ENCODE measurements around the gene IQCN.

IQCN gene

DNA sequence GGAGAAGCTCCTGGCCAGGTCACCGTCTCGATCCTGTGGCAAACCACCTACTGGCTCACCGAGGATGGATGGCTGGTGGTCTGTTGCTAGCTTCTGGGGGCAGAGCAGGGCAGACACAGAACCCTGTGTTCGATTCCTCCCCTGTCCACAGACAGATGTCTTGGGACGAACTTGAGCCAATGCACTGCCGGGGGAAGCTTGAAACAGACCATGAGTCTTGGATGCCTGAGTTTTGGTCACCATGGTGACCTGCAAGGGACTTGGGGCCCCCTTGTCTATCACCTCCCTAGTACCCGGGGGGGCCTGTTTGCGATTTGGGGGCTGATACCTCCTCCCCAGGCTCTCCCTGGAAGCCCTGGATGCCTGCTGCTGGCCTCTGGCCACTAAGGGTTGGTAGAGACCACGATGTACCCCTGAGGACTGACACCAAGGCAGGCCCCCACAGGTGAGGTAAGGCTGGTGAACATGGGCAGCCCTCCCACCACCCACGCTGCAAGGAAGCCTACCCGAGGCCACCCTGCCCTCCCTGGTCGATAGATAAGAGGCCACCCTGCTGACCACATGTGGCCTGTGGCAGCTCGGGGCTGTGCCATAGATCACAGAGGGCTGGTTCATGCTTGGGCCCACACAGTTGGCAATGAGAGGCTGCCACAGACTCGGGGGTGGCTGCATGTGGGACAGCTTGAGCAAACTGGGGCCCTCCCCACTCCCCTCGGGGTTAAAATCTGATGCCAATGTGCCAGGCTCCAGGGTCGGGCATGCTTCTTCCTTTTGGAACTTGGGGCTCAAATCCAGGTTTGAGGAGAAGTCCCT, 10.7 kb downstream of the IQCN start:
- no peak for DNase-seq

DNA sequence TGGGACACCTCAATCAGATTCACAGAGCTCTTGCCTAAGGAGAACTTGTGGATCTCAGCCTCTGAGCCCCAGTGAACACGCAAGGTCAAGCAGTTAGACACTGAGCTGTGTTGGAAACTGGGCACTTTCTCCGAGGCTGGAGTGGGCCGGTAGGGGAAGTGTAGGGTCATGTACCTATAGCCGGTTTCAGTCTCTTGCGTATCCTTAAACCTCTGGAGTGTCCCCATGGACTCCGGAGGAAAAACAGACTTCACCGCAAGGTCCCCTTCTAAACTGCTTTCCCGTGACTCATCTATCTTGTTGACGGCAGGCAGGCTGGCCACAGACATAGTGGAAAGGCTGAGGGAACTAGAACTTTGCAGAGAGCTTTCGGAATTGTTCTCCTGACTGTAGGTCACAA, 11.3 kb downstream of the IQCN start:
- no peak for DNase-seq

DNA sequence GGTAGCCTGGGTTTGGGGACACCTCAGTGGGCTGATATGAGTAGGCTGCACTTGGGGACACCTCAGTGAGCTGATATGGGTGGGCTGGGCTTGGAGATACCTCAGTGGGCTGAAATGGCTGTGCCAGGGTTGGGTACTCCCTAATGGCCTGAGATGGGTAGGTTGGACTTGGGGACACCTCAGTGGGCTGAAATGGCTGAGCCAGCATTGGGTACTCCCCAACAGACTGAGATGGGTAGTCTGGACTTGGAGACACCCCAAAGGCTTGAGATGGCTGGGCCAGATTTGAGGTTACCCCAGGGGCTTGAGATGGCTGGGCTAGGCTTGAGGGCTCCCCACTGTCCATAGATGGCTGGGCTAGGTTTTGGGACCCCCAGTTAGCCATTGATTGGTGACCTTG, 12.1 kb downstream of the IQCN start:
- no peak for DNase-seq

DNA sequence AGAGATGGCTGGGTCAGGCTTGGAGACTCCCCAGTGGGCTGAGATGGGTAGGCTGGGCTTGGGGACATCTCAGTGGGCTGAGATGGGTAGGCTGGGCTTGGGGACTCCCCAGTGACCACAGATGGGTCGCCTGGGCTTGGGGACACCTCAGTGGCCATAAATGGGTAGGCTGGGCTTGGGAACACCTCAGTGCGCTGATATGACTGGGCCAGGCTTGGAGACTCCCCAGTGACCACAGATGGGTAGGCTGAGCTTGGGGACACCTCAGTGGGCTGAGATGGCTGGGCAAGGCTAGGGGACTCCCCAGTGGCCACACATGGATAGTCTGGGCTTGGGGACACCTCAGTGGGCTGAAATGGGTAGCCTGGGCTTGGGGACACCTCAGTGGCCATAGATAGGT, 12.8 kb downstream of the IQCN start:
- no peak for DNase-seq

DNA sequence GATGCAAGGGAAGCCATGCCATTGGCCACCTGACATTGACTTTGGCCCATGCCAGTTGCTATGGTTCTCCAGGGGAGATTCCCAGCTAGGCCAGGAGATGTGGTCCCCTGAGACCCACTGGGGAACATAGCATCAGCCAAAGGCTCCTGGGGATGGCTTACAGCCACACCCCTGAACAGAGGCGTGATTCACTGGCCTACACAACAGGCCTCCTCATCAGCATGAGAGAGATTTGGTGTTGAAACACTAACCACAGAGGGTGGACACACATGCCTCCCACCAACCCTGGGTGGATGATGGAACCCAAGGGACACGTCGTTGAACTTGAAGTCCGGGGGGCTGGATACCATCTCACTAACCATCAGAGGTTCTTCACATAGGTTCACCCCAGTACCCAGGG, 14.4 kb downstream of the IQCN start:
- DNase-seq = no peak

DNA sequence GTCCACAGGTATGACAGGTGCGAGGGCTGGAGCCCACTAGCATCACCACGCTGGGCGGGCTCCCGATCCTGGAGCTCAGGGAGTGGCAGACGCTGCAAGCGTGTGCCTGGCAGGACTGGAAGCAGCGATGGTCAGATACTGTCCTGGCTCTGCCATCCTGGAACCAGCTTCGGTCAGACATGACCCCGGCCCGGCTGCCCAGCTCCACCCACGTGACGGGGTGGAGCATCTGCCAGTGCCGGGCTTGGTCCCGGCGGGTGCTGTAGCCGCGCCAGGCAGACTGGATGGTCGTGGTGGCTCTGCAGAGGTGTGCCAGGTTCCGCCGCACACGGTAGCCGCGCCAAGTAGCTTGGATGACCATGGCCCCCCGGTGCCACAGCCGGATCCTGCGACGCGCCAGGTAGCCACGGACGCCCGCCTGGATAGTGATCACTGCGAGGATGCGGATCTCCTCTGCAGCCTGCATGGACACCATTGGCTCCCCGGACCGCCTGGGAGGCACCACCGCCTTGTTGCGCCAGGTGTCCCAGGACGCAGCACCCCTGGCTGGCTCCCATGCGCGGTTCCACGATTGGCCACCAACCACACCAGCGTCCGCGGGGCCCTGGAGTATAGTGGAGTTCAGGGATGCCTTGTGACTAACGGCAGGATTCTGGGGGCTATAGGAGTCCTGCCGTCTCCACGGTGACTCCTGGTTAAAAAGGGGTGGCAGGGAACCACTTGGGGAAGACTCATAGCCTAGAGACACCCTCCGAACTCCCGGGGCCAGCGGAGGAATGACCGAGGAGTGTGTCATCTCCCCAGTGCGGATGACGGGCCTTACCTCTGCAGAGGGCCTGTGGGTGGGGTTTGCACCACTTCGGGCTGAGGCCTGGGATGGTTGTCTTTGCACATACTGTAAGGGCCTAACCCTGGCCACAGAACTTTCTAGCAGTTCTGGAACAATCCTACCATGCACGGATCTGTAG, 16.5 kb downstream of the IQCN start:
- DNase-seq = no peak

DNA sequence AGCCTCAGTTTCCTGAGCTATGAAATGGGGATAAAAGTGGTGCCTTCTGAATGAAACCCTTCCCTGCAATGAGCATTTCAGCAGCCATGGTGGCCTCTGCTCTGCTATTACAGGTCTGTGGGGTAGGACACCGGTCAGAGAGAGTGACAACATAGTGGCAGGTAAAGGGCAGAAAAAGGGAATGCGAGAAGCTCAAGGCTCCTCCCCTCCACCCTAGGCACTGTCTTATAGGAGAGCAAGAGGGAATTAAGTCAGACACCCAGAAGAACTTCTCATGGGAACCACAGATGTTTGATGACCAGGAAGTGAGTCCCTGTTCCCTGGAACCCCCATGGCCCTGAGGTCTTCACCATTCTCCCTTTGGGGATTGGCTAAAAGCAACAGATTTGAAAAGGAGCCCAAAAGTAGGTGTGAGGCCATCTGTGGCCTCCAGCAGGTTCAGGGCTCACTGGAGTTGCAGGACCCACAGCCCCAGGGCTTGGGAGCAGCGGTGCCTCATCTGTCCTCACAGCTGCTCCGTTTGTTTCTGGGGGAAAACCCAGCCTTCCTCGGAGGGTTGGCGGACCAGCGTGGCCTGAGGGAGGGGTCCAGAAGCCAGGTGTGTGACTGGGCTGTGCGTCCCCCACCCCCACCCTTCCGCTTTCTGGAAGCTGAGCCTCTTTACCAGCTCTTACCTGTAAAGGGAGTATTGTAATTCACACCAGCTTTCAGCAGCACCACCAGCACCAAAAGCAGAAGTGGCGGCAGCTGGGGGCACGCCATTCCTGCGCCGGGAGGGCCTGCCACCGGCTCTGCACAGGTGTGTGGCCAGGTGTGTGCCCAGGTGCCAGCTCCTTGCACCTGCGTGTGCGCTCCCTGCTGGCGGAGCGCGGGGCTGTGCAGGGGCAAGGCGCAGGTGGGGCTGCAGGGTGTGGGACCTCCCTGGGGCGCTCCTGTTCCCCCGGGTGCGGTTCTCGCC, 19.4 kb downstream of the IQCN start:
- DNase-seq = no peak

DNA sequence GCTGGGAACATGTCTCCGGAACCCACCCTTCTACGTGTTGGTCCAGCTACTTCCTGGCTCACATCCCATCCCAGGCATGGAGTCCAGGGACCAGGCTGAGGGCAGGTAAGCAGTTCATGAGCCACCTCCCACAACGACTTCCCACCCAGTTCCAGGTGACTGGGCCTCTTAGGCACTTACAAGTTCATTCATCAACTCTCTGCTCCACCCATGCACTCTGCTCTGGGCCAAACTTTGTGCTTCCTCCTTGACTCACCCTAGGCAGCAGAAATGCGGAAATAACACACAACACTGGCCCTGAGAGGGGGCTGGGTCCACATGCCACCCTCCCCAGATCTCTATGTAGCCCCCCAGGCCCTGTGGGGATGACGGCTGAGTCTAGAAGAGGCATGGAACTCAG, 20.5 kb downstream of the IQCN start:
- DNase-seq = no peak

DNA sequence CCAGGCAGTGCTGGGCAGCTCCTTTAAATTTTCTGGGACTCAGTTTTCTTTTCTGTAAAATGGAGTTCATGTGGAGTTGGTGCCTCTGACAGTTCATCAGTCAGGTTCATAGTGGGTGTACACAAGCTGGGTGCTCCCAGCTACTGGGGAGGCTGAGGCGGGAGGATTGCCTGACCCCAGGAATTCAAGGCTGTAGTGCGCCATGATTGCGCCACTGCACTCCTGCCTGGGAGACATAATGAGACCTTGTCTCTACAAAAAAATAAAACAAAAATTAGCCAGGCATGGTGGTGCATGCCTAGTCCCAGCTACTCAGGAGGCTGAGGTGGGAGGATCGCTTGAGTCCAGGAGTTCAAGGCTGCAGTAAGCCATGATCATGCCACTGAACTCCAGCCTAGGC, 21.1 kb downstream of the IQCN start:
- DNase-seq = no peak

DNA sequence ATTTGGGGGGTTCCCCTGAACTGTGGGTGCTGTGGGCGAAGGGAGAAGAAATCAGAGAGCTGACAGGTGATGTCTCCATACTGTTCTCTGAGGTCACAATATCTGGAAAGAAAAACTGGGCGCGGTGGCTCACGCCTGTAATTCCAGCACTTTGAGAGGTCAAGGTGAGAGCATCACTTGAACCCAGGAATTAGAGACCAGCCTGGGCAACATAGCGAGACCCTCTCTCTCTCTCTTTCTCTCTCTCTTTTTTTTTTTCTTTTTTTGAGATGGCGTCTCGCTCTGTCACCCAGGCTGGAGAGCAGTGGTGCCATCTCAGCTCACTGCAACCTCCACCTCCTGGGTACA, 21.9 kb downstream of the IQCN start:
- no peak for DNase-seq

DNA sequence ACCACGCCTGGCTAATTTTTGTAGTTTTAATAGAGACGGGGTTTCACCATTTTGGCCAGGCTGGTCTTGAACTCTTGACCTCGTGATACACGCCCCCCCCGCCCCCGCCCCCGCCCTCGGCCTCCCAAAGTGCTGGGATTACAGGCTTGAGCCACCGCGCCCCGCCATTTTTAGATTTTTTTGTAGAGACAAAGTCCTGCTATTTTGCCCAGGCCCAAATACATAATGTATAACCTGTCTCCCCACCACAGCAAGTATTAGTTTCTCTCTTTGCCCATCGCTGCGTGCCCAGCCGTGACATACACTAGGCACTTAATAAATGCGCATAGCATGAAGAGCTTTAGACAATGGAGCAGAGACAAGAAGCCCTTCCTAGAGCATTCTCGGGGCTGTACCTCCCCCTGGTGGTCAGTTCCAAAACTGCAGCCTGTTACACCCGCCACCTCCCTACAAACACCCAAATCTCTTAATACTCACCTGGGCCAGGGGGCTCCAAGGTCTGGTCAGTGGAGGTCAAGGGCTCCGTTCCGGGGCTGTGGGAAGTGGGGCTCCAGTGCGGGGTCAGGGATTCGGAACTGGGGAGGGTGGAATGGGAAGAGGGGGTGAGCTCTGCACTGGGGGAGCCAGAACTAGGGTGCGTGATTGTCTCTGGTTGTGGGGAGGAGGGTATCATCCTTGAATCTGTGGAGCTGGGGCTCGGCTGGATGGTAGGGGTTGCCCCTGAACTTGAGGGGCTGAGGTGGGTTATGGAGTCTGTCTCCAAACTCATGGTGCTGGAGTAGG, 22.5 kb downstream of the IQCN start:
- DNase-seq = peak; percentile 88

DNA sequence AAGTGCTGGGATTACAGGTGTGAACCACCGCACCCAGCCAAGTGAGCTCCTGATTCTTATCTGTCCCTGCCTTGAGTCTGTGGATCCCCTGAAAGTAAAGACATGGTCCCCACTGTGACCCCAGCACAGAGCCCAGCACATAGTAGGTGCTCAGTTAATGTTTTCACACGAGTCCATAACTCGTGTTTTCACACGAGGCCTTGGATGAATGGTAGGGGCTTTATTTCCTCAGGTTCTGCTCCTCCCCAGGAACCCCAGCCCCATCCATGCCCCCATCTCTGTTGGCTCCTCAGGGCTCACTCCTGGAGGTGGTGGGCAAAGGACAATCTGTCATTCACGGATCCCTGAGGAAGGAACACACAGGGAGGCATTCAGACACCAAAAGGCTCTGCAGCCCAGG, 24.4 kb downstream of the IQCN start:
- no peak for DNase-seq

DNA sequence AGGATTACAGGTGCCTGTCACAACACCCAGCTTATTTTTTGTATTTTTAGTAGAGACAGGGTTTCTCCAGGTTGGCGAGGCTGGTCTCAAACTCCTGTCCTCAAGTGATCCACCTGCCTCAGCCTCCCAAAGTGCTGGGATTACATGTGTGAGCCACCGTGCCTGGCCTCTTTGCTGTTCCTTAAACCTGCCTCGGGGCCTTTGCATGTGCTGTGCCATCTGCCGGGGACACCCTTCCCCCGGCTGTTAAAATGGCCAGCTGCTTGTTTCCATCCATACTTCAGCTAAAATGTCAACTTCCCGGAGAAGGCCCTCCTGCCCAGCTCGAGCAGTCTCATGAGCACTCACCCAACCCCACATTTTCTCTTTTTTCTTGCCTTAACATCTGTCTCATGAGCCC, 29.0 kb downstream of the IQCN start:
- no peak for DNase-seq

DNA sequence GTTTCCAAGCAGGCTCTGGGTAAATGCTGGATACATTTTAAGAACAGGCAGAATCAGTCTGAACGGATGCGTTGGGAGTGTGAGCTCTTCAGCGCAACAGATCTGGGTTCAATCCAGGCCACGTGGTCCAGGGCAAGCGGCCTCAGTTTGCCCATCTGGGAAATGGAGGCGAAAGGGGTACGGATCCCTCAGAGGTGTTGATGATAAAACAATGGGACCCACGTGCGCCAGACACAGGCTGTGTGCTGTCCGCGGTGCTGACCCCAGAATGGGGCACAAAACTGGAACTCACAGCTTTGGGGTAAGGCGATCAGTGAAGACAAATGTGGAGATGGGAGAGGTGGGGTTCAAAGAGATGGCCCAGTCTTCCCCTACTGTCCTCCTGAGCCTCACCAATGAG, 34.9 kb downstream of the IQCN start:
- DNase-seq = no peak

DNA sequence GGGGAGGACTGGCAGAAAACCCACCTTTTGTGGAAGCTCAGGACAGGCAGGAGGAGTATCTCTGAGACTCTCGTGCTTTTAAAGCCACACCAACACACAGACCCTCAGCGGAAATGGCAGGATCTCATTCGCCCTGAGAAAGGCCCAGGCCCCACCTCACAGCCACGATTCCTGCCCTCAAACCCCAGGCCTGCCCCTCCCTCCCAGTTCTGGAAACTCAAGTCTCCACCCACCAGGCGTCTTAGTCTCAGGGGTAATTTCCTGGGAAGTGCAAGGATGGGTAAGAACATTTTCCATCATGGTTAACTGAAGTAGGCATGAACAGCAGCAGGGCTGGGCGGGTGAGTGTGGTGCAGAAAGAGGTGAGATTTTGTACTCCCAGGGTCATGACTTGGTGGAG, 40.1 kb downstream of the IQCN start:
- DNase-seq = no peak

DNA sequence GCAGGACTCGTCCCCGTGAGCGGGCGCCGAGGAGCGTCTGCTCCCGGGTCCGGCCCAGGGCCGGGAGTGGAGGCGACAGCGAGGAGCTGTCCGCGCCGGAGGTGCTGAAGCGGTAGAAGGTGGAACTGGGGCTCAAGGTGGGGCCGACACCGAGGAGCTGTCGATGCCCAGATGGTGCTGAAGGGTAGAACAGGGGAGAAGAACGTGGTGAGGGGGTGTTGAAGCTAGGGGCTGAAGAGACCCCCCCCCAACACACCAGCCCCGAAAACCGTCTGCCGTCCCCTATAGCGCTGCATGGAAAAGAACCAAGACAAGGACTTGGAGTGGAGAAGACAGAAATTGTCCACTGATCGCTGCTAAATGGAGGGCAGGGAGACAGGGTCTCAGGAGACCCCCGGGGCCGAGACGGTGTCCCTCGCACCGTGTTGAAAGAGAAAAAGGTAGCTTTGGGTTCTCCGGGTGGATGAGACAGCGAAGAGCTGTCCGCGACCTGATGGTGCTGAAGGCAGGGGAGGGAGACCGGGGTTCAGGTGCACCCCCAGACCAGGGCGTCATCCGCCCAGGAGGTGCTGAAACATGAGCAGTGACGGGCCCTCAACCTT, 40.9 kb downstream of the IQCN start:
- DNase-seq = no peak

DNA sequence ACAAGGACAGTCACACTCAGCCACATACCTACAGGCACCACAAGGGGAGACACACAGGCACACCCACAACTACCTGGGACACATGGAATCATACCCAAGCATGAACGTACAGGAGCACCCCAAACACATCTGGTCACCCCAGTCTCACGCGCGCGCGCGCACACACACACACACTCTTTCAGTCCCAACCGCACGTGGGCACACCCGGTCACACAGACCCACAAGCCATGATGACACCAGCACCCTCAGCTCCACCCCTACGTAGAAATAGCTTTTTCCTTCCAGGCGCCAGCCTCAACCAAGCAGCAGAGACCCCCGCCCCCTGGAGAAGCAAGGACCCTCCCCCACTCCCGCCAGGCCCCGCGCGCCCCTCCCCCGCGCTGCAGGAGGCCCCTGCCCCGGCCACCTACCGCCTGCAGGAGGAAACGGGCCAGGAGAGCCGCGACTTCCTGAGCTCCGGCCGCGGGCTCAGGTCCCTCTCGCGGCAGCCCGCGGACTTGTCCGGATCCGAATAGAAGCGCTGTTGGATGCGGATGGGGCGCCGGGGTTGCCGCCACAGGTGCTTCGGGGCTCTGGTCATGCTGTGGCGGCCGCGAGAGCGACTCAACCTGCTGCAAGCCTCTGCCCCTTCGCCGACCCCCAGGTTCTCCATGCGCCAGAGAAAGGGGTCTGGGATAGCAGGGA, 41.6 kb downstream of the IQCN start:
- no peak for DNase-seq

DNA sequence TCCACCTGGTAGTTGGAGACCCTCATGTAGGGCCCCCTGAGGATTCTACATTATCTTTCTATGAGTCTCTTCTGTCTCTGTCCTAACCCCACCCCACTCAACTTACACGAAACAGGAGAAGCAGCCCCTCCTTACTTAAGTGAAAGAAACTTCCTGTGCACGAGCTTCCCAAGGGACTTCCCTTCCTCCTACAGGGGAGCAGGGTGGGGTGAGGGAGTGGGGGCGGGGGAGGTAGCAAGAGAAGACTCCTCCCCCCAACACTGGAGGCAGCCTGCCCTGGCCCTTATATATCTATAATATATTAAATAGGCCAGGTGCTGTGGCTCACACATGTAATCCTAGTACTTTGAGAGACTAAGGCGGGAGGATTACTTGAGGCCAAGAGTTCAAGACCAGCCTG, 42.5 kb downstream of the IQCN start:
- DNase-seq = no peak

DNA sequence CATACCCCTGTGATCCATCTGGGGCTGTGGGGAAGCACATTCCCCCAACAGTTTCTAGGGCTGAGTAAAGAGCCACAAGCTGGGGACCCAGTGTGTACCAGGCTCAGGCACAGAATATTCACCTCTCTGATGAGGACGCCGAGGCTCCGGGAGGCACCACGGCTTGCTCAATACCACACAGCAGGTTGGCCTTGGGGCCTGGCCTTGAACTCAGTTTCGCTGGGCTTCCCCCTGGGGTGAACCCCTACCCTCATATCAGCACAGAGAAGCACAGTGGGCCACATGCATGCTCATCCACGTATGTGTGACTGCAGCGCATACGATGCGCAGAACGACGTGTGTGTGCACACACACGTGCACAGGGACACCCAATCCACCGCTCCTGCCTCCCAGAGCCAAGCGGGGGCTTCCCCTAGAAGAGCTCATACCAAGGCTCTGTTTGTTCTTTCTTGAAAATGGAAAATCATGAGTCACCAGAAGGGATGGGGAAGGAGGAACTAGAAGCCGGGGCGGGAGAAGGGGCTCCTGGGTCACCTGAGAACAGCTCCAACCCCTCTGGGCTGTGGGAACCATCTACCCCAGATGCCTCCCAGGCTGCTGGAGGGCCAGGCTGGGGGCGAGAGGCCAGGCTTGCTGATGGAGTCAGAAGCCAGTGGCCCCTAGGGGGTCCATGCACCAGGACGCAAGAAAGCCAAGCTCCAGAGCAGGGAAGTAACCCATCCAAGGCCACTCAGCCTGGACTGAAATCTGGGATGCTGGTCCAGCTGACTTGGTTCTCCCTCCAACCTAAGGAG, 43.1 kb downstream of the IQCN start:
- no peak for DNase-seq

DNA sequence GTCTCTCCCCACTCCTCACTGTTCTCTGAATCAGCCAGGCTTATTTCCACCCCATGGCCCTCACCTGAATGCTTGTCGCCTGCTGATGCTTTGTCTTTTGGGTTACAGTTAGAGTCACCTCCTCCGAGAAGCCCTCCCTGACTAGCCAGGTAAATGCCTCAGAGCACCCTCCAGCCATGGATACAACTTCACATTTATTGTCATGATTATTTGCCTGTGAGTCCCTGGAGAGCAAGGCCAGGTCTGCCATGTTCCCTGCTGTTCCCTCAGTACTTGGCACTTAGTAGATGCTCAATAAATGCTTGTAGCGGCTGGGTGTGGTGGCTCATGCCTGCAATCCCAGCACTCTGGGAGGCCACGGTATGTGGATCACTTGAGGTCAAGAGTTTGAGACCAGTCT, 44.3 kb downstream of the IQCN start:
- no peak for DNase-seq

All from 8988T (cell line).